CD4-positive, alpha-beta T cell treated with Interleukin-21 for 1 hour (primary cell): ENCODE data around the gene SERPINB13.

Experiments used
- DNase-seq: peaks from one replicate; pipeline ENCODE4 v3.0.0-alpha.2; 2020

Gene SERPINB13

GRCh38 chr18:63586966-63587365 lies at the start of gene SERPINB13:
Gene SERPINB13 (plus strand): TSS chr18:63587343. CDS start chr18:63588668, 1,325 bp downstream.
- DNase-seq, result no peak

- no peak for DNase-seq
Measured at GRCh38 chr18:63539904-63540510, 47.1 kb upstream of the SERPINB13 start.

- DNase-seq, result no peak
Measured at GRCh38 chr18:63542069-63542468, 45.1 kb upstream of the SERPINB13 start, which contains the start of gene SERPINB12. Gene SERPINB12 (plus strand): TSS chr18:63542369. CDS start chr18:63556160, 13,791 bp downstream.

GRCh38 chr18:63544017-63544416 lies 43.1 kb upstream of the SERPINB13 start:
- no peak for DNase-seq

- DNase-seq, result no peak
Measured at GRCh38 chr18:63545000-63545399, 42.1 kb upstream of the SERPINB13 start.

GRCh38 chr18:63550068-63550467 lies 37.1 kb upstream of the SERPINB13 start:
- DNase-seq, result no peak

GRCh38 chr18:63551769-63552168 lies 35.4 kb upstream of the SERPINB13 start:
- DNase-seq, result no peak

GRCh38 chr18:63552581-63552980 lies 34.6 kb upstream of the SERPINB13 start:
- no peak for DNase-seq

GRCh38 chr18:63553081-63553480 lies 34.1 kb upstream of the SERPINB13 start:
- no peak for DNase-seq

- no peak for DNase-seq
Measured at GRCh38 chr18:63559567-63560491, 27.3 kb upstream of the SERPINB13 start.

- DNase-seq, result no peak
Measured at GRCh38 chr18:63562284-63562683, 24.9 kb upstream of the SERPINB13 start.

- DNase-seq, result no peak
Measured at GRCh38 chr18:63564021-63564420, 23.1 kb upstream of the SERPINB13 start.

- DNase-seq, result no peak
Measured at GRCh38 chr18:63564561-63564960, 22.6 kb upstream of the SERPINB13 start.

GRCh38 chr18:63567276-63567675 lies 19.9 kb upstream of the SERPINB13 start:
- DNase-seq, result no peak

- no peak for DNase-seq
Measured at GRCh38 chr18:63567825-63568224, 19.3 kb upstream of the SERPINB13 start.

- no peak for DNase-seq
Measured at GRCh38 chr18:63570721-63571120, 16.4 kb upstream of the SERPINB13 start.

GRCh38 chr18:63575681-63576080 lies 11.5 kb upstream of the SERPINB13 start:
- DNase-seq, result no peak

GRCh38 chr18:63578357-63578958 lies 8.7 kb upstream of the SERPINB13 start:
- no peak for DNase-seq

GRCh38 chr18:63579616-63580015 lies 7.5 kb upstream of the SERPINB13 start:
- DNase-seq, result no peak

- no peak for DNase-seq
Measured at GRCh38 chr18:63585988-63586387, 1.2 kb upstream of the SERPINB13 start.

GRCh38 chr18:63586431-63586830 lies 712 bp upstream of the SERPINB13 start:
- DNase-seq, result no peak

GRCh38 chr18:63588909-63589308 lies 1.8 kb downstream of the SERPINB13 start:
- DNase-seq, result no peak

- no peak for DNase-seq
Measured at GRCh38 chr18:63590373-63590772, 3.2 kb downstream of the SERPINB13 start.
